Measurements from ENCODE around the gene USP22.

USP22 gene

DNA sequence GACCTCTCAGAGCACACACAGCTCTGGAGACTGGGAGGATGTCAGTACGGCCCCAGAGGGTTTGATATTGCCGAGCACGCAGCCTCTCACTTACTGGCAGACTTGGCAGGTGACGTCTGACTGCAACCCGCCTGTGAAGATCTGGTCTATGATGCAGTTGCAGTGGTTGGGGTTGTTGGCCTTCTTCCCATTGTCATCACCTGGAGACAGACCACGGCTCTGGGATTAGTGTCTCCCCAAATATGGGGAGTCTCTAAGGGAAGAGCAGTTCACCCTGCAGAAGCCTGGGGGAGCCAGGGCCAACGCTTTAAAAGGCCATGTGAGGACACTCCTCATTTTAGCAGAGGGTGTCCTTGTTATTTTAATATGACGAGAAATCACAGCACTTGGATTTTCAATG, 30.1 kb downstream of the USP22 start:
- DNase-seq (ENCODE audit: low read depth), result no peak
- H3K4me3 ChIP-seq (ENCODE audit: low read length), result no peak overlapping the region
- TF ChIP-seq, protein P1, sequence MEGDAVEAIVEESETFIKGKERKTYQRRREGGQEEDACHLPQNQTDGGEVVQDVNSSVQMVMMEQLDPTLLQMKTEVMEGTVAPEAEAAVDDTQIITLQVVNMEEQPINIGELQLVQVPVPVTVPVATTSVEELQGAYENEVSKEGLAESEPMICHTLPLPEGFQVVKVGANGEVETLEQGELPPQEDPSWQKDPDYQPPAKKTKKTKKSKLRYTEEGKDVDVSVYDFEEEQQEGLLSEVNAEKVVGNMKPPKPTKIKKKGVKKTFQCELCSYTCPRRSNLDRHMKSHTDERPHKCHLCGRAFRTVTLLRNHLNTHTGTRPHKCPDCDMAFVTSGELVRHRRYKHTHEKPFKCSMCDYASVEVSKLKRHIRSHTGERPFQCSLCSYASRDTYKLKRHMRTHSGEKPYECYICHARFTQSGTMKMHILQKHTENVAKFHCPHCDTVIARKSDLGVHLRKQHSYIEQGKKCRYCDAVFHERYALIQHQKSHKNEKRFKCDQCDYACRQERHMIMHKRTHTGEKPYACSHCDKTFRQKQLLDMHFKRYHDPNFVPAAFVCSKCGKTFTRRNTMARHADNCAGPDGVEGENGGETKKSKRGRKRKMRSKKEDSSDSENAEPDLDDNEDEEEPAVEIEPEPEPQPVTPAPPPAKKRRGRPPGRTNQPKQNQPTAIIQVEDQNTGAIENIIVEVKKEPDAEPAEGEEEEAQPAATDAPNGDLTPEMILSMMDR (conservative IDR thresholded peaks at IDR 0.05; ENCODE audit: low read depth, low read length), result no peak

DNA sequence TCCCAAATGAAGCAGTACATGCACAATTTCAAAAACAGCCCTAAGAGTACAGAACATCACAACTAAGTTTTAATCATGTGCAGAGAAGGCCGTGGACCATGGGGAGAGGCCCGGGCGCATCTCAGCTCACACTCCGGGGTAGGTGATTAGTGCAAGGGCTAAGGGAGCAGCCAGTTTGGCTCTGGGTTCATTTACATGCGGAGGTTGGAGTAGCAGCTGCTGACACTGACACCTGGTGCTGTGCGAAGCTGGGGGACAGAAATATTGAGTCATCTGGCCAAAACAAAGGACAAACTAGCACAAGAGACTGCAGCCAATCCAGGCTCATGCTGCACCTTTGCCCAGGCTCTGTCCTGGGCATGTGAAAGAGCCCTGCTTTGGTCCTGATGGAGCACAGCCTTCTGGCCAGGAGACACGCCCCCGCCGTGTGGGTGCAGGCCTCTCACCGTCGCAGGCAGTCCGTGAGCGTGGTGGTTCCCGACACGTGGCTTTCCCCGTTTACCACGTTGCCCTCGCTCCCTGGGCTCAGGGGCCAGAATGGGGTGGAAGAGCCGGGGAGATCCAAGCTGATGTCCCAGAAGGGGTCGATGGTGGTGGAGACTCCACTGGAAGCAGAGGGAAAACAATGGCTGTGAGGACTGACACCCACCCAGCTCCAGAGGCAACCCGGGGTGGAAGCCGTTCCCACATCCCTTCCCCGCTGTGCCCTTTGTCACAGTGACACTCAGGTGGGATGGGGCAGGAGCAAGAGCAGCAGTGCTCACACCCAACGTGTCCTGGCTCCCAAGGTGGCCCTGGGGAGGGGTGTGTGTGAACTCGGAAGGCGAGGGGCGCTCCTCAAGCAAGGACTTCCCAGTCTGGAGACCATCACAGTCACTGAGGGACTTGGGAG, 31.9 kb downstream of the USP22 start:
- DNase-seq (ENCODE audit: low read depth), result no peak
- no peak overlapping the region for H3K4me3 ChIP-seq (ENCODE audit: low read length)
- TF ChIP-seq, protein P1 (conservative IDR thresholded peaks at IDR 0.05; ENCODE audit: low read depth, low read length), result no peak

DNA sequence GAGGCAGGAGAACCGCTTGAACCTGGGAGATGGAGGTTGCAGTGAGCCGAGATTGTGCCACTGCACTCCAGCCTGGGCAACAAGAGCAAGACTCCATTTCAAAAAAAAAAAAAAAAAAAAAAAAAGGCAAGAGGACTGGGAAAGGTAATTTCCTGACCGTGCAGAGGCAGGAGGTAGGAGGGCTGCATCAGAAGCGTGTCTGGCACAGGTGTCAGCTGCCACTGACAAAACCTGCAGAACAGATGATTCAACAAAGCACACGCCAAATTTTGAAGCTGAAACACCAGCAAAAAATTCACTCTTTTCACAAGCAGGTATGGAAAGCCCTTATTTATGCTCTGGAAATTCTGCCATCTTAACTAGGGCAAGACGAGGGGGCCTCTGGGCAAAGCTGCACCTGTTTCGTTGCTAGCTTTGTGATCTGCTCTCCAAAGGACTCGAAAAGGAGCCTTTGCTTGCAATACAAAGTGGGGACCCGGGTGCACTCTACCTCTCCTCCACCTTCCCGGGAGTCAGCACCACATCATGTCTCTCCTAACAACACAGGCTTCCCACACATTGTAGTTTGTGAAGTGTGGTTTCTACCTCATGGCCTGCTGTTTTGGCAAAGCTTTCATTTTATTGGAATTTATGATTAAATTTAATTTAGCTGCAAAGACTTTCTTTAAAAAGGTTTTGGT, 33.7 kb downstream of the USP22 start:
- H3K4me3 ChIP-seq (ENCODE audit: low read length), result no peak overlapping the region
- TF ChIP-seq, protein P1 (conservative IDR thresholded peaks at IDR 0.05; ENCODE audit: low read depth, low read length), result no peak
- DNase-seq (ENCODE audit: low read depth), result no peak

DNA sequence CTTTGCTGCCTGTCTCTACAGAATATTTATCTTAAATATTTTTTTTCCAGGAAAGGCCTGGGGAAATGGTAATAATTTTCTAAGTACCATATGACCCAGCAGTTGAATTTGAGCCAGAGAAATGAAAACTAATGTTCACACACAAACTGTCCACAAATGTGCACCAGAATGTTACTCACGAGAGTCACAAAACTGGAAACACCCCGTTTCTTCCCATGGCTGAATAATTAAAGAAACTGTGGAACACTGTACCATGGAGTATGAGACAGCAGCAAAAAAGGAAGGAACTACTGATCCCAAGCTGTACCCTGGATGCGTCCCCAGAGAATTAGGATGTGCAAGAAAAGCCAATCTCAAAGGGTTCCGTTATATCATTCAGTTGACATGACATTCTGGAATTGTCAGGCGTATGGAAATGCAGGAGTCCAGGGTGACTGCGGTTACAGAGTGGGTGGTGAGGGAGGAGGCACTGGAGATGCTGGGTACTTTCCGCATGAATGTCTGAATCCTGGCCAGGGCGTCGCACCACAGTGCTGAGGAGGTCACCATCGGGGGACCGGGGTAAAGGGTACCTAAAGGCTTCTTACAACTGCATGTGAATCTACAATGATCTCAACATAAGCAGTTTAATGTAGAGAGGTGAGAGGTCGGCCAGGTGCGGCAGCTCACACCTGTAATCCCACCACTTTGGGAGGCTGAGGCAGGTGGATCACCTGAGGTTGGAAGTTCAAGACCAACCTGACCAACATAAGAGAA, 34.5 kb downstream of the USP22 start:
- TF ChIP-seq, protein P1 (conservative IDR thresholded peaks at IDR 0.05; ENCODE audit: low read depth, low read length), result no peak
- H3K4me3 ChIP-seq (ENCODE audit: low read length), result no peak overlapping the region
- DNase-seq (ENCODE audit: low read depth), result no peak

DNA sequence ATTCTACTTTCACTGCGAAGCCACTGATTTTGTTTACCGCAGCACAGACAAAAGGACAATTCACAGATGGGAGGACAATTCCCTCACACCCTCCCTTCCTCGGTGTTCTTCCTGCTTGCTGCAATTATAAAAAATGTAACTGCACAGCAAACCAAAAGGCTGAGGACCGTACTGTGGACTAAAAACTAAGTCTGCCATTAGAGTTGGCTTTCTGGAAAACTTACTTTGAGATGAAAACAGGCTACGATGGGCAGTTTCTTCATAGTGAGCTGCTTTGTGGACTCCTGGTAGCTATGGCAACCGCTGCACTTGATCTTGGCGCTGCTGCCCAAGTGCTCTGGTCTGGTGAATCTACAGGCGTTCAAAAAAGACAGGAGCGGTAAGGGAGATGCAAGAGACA, 35.2 kb downstream of the USP22 start:
- no peak overlapping the region for H3K4me3 ChIP-seq (ENCODE audit: low read length)
- DNase-seq (ENCODE audit: low read depth), result no peak
- TF ChIP-seq, protein P1 (conservative IDR thresholded peaks at IDR 0.05; ENCODE audit: low read depth, low read length), result no peak

DNA sequence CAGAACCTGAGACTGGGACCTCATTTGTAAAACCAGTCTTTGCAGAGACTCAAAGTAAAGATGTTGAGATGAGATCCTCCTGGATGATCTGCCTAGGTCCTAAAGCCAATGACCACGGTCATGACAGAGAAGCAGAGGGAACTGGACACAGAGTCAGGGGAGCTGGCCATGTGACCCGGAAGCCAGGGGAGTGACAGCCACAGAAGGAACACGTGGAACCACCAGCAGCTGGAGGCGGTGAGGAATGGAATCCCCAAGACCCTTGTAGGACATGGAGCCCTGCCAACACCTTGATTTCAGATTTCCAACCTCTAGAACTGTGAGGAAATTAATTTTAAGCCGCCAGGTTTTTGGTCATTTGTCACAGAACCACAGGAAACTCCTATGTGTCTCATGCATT, 37.0 kb downstream of the USP22 start:
- TF ChIP-seq, protein P1 (conservative IDR thresholded peaks at IDR 0.05; ENCODE audit: low read depth, low read length), result no peak
- no peak overlapping the region for H3K4me3 ChIP-seq (ENCODE audit: low read length)
- DNase-seq (ENCODE audit: low read depth), result no peak
